Brain microvascular endothelial cell (primary cell): Measurements from ENCODE around the gene CELF5.

Source experiments
- DNase-seq: peaks from one replicate; pipeline ENCODE4 v3.0.0-alpha.2; 2020
- H3K27ac ChIP-seq: fragments of 250-450 bp; sonication (Bioruptor Pico); 2 replicates; pipeline ENCODE4 v1.5.1; 2020; ENCODE audit warnings: mild to moderate bottlenecking, moderate library complexity
- H3K27me3 ChIP-seq: fragments of 250-450 bp; sonication (Bioruptor Pico); replicated peaks from 2 replicates; pipeline ENCODE4 v1.5.1; 2020; ENCODE audit warnings: mild to moderate bottlenecking
- H3K36me3 ChIP-seq: fragments of 250-450 bp; sonication (Bioruptor Pico); replicated peaks from 2 replicates; pipeline ENCODE4 v1.5.1; 2020; ENCODE audit warnings: mild to moderate bottlenecking
- H3K4me3 ChIP-seq: 2 replicates; pipeline ENCODE4 v1.5.1; 2011; ENCODE audit warnings: low read depth, mild to moderate bottlenecking, control low read depth, low read length, moderate library complexity
- in situ Hi-C: cut with HindIII; loops from 2 replicates; pipeline ENCODE4 v1.10.0; 2017; ENCODE audit warnings: low sequenced_read_pairs, low pct_ligation_motif_present
- TF ChIP-seq, protein P1 (sequence below): IDR thresholded peaks from 2 replicates; pipeline ENCODE4 v1.5.1; 2011; ENCODE audit warnings: low read depth, mild to moderate bottlenecking, moderate library complexity, low read length, control low read depth, inconsistent platforms; ENCODE audit errors: missing control alignments

CELF5 gene

DNA sequence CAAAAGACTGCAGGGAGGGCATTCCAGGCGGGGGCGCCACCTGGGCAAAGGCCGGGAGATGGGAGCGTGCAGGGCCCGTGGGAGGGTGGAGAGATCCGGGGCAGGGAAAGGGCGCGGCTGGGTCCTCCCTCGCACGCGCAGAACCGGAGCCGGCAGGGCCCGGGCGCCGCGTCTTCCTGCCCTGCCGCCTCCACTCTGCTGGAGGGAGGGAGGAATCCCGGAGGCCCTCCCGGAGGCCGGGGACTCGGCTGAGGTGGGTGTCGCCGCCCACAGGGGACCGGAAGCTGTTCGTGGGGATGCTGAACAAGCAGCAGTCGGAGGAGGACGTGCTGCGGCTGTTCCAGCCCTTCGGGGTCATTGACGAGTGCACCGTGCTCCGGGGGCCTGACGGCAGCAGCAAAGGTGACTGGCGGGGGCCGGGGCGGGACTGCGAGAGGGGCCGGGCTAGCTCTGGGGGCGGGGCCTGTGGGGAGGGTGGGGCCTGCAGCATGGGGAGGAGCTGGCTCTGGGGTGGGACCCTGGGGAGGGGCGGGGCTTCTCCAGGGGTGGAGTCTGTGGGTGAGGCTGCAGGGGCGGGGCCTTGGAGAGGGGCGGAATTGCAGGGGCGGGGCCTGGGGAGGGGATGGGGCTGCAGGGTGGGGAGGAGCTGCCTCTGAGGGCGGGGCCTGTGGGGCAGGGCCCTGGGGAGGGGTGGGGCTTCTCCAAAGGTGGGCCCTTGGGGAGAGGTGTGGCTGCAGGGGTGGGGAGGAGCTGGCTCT lies 51.3 kb downstream of the CELF5 start:
- Histone ChIP-seq H3K4me3 (peak overlapping the region; percentile 35), H3K36me3 (no peaks in the 10 kb centered on the region), H3K27me3 (peaks cover 8% of the 10 kb centered on the region), H3K27ac (no peak overlapping the region)
- peak; percentile 76 for DNase-seq
- TF ChIP-seq, protein P1, sequence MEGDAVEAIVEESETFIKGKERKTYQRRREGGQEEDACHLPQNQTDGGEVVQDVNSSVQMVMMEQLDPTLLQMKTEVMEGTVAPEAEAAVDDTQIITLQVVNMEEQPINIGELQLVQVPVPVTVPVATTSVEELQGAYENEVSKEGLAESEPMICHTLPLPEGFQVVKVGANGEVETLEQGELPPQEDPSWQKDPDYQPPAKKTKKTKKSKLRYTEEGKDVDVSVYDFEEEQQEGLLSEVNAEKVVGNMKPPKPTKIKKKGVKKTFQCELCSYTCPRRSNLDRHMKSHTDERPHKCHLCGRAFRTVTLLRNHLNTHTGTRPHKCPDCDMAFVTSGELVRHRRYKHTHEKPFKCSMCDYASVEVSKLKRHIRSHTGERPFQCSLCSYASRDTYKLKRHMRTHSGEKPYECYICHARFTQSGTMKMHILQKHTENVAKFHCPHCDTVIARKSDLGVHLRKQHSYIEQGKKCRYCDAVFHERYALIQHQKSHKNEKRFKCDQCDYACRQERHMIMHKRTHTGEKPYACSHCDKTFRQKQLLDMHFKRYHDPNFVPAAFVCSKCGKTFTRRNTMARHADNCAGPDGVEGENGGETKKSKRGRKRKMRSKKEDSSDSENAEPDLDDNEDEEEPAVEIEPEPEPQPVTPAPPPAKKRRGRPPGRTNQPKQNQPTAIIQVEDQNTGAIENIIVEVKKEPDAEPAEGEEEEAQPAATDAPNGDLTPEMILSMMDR: no peak
- in situ Hi-C loops: no loop called here

DNA sequence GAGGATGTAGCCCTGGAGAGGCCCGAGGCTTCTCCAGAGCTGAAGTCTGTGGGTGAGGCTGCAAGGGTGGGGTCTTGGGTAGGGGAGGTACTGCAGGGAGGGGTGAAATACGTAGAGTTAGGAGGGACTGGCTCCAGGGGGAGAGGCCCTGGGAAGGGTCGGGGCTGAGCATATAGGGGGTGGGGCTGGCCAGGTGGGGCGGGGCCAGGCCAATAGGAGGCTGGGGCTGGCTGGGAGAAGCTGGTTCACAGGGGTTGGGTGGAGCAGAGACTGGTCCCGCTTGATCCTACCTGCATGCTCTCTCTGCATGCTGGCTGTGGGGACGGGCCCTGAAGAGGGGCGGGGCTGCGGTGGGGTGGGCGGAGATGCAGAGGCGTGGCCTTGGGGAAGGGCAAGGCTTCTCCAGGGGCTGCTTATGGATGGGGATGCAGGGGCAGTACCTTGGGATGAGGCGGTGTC lies 51.9 kb downstream of the CELF5 start:
- no peak for DNase-seq
- TF ChIP-seq, protein P1: no peak
- no peak overlapping the region for H3K4me3 ChIP-seq
- no peaks in the 10 kb centered on the region for H3K36me3 ChIP-seq
- H3K27ac ChIP-seq: no peak overlapping the region
- in situ Hi-C loops: no loop called here
- H3K27me3 ChIP-seq: peaks cover 6% of the 10 kb centered on the region

DNA sequence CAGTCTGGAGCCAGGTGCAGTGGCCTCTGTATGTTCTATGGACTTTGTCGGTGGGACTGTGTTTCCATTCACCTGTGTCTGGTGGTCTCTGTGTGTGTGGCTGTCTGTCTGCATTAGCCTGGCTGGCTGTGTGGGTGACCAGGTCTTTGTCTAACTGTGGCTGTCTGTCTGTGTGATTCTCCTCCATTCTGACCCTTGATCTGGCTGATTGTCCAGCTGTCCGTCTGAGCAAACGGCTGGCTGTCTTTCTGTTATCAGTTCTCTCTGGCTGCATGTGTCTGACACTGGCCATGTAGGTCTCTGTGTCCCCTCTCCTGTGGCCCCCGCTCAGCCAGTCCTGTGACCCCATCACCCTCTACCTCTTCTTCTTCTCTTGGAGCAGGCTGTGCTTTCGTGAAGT lies 53.2 kb downstream of the CELF5 start:
- H3K27ac ChIP-seq: no peak overlapping the region
- no peak for DNase-seq
- no peaks in the 10 kb centered on the region for H3K27me3 ChIP-seq
- TF ChIP-seq, protein P1: no peak
- H3K36me3 ChIP-seq: no peaks in the 10 kb centered on the region
- no peak overlapping the region for H3K4me3 ChIP-seq
- in situ Hi-C loops: no loop called here

DNA sequence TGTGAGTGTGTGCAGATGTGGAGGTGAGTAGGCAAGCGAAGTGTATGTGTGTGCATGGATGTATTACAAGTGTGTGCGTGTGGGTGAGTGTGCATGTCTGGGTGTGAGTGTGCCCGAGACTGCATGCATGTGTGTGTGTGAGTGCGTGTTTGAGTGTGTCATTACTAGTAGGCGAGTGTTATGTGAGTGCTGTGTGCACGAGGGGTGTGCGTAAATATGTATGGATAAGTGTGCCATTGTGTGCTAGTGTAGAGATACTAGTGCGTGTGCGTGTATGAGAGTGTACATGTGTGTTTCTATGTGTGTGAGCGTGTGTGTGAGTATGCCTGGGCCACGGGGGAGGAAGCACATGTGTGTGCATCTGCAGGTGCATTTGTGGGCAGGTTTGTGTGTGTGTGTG lies 53.8 kb downstream of the CELF5 start:
- H3K4me3 ChIP-seq: no peak overlapping the region
- in situ Hi-C loops: no loop called here
- TF ChIP-seq, protein P1: no peak
- H3K36me3 ChIP-seq: no peaks in the 10 kb centered on the region
- no peak overlapping the region for H3K27ac ChIP-seq
- no peak for DNase-seq
- no peaks in the 10 kb centered on the region for H3K27me3 ChIP-seq

DNA sequence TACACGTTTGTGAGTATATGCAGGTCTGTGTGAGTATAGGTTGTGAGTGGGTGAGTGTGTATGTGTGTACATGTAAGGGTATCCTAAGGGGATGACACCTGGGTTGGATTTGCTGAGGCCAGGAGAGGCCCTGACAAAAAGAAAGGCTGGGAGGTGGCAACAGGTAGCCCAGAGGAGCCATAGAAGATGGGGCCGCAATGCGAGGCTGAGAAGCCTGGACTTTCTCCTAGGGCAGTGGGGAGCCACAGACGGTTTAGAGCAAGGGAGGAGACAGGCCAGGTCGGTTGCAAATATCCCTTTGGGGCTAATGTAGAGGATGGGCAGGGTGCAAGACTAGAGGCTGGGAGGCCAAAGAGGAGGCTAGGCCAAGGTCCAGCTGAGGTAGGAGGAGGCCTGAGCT lies 54.3 kb downstream of the CELF5 start:
- no peaks in the 10 kb centered on the region for H3K27me3 ChIP-seq
- DNase-seq: no peak
- in situ Hi-C loops: no loop called here

More for the DNA sequence above, 54.3 kb downstream of the CELF5 start:
- no peak overlapping the region for H3K4me3 ChIP-seq
- H3K27ac ChIP-seq: no peak overlapping the region
- H3K36me3 ChIP-seq: no peaks in the 10 kb centered on the region
- TF ChIP-seq, protein P1: no peak
